NOMO-1 treated with dmso at 0.1 percent for 144 hours (cell line): Measurements from ENCODE around the gene EYA2.

Experiments
- DNase-seq: peaks from one replicate; lab custom pipeline; 2025; ENCODE audit not compliant: unreplicated experiment; lab: John Stamatoyannopoulos, UW

Gene EYA2

GRCh38 chr20:47237715-47238114 is 343.1 kb downstream of the EYA2 start:
- DNase-seq: no peak
